Measurements from ENCODE around the gene VPS18.

The VPS18 gene

GRCh38 chr15:40893019-40893670, 1.1 kb upstream of the VPS18 start:
- H3K4me3 ChIP-seq (ENCODE audit: low read depth, low read length): no peak overlapping the region
- ChIA-PET CTCF (interaction anchor here (0.7 to 20.5 kb wide), 41 partner anchors 8 to 304 kb away, joined by 3 to 498 read pairs (median 8); partner anchors contain the start of genes DNAJC17, RAD51, RHOV and RMDN3), POLR2A (interaction anchor here (2.4 kb wide), 1 partner anchor 60 kb away, joined by 6 read pairs; the partner anchor contains the start of gene CHAC1)
- no peak for TF ChIP-seq CTCF (IDR thresholded peaks at IDR 0.05; ENCODE audit: insufficient read depth, low read length, missing control alignments)
- no peak for DNase-seq (ENCODE audit: low read depth, low spot score)

- peak; percentile 73 for TF ChIP-seq CTCF (IDR thresholded peaks at IDR 0.05; ENCODE audit: insufficient read depth, low read length, missing control alignments)
- peak overlapping the region; percentile 95 for H3K4me3 ChIP-seq (ENCODE audit: low read depth, low read length)
- CTCF ChIA-PET: interaction anchor here (0.6 to 20.5 kb wide), 61 partner anchors 10 to 677 kb away, joined by 3 to 498 read pairs (median 5); partner anchors contain the start of genes CHAC1, CHP1, EXD1 and RAD51
- POLR2A ChIA-PET: interaction anchor here (0.8 to 2.4 kb wide), 4 partner anchors 8 to 221 kb away, joined by 3 to 9 read pairs (median 6); partner anchors contain the start of genes CHAC1 and INO80
- no peak for DNase-seq (ENCODE audit: low read depth, low spot score)
Measured at GRCh38 chr15:40894681-40895448, 615 bp downstream of the VPS18 start.

- H3K4me3 ChIP-seq (ENCODE audit: low read depth, low read length): no peak overlapping the region
- no peak for DNase-seq (ENCODE audit: low read depth, low spot score)
- no peak for TF ChIP-seq CTCF (IDR thresholded peaks at IDR 0.05; ENCODE audit: insufficient read depth, low read length, missing control alignments)
- CTCF ChIA-PET: interaction anchor here (0.8 to 20.5 kb wide), 7 partner anchors 16 to 286 kb away, joined by 3 to 498 read pairs (median 18); no protein-coding TSS in a partner anchor
- POLR2A ChIA-PET: no interaction called here
Measured at GRCh38 chr15:40899536-40900207, 5.4 kb downstream of the VPS18 start.

- TF ChIP-seq CTCF (IDR thresholded peaks at IDR 0.05; ENCODE audit: insufficient read depth, low read length, missing control alignments): no peak
- no peak overlapping the region for H3K4me3 ChIP-seq (ENCODE audit: low read depth, low read length)
- no peak for DNase-seq (ENCODE audit: low read depth, low spot score)
- ChIA-PET CTCF (interaction anchor here (0.8 to 20.5 kb wide), 7 partner anchors 9 to 432 kb away, joined by 3 to 498 read pairs (median 4); partner anchors contain the start of genes NUSAP1 and OIP5), POLR2A (no interaction called here)
Measured at GRCh38 chr15:40900256-40901052, 6.2 kb downstream of the VPS18 start.

GRCh38 chr15:40901053-40901443, 6.8 kb downstream of the VPS18 start:
- TF ChIP-seq CTCF (IDR thresholded peaks at IDR 0.05; ENCODE audit: insufficient read depth, low read length, missing control alignments): no peak
- no peak for DNase-seq (ENCODE audit: low read depth, low spot score)
- POLR2A ChIA-PET: no interaction called here
- H3K4me3 ChIP-seq (ENCODE audit: low read depth, low read length): no peak overlapping the region
- CTCF ChIA-PET: interaction anchor here (0.9 to 20.5 kb wide), 6 partner anchors 9 to 432 kb away, joined by 3 to 498 read pairs (median 5); partner anchors contain the start of genes NUSAP1 and OIP5
